ENCODE data around the gene SPDYE4. TPM values are rescaled to one million over a fixed set of nuclear protein-coding genes. Genes with fewer than 3 reads are reported as not detected.

The SPDYE4 gene
- total RNA-seq, 1 donor from 2014 or later = not detected

GRCh38 chr17:8782176-8782575, 23.8 kb upstream of the SPDYE4 start:
- FAIRE-seq (no peak), DNase-seq (ENCODE audit: low read depth) (no peak)
- TF ChIP-seq CTCF (IDR thresholded peaks at IDR 0.05; ENCODE audit: insufficient read depth, low read depth, low read length) (no peak), EZH2 (IDR thresholded peaks at IDR 0.05; ENCODE audit: insufficient read depth, low read length) (no peak)
- Histone ChIP-seq H3K27ac (ENCODE audit: low read depth, low read length) (no peak overlapping the region), H3K4me2 (ENCODE audit: low read length) (no peak overlapping the region), H3K4me1 (ENCODE audit: insufficient read depth, low read length) (no peaks in the 10 kb centered on the region), H3K36me3 (ENCODE audit: insufficient read depth, low read length) (no peaks in the 10 kb centered on the region), H3K79me2 (ENCODE audit: insufficient read depth, low read length) (no peaks in the 10 kb centered on the region), H3K27me3 (ENCODE audit: insufficient read depth, low read length) (peaks cover 2% of the 10 kb centered on the region), H2AFZ (ENCODE audit: low read depth, low read length) (no peak overlapping the region), H4K20me1 (ENCODE audit: insufficient read depth, low read length) (no peaks in the 10 kb centered on the region), H3K4me3 (ENCODE audit: insufficient read depth, low read depth, low read length) (no peak overlapping the region), H3K9me3 (ENCODE audit: insufficient read depth, low read depth, low read length) (no peaks in the 10 kb centered on the region), H3K9ac (ENCODE audit: low read length) (no peak overlapping the region)
- no peaks in the 10 kb centered on the region for H3K36me3 Mint-ChIP-seq (ENCODE audit: low read depth, unreplicated experiment)
- no peak overlapping the region for H3K27ac Mint-ChIP-seq (ENCODE audit: unreplicated experiment)
- H3K9me3 Mint-ChIP-seq (ENCODE audit: unreplicated experiment) = no peaks in the 10 kb centered on the region
- peaks cover 2% of the 10 kb centered on the region for H3K27me3 Mint-ChIP-seq (ENCODE audit: low read depth, unreplicated experiment)
- H3K4me1 Mint-ChIP-seq (ENCODE audit: low read depth, unreplicated experiment) = peaks cover 3% of the 10 kb centered on the region
- no peak overlapping the region for H3K4me3 Mint-ChIP-seq (ENCODE audit: unreplicated experiment)

- no peak for DNase-seq (ENCODE audit: low read depth)
- H3K27ac ChIP-seq (ENCODE audit: low read depth, low read length) = no peak overlapping the region
- TF ChIP-seq EZH2 (IDR thresholded peaks at IDR 0.05; ENCODE audit: insufficient read depth, low read length) (no peak), CTCF (IDR thresholded peaks at IDR 0.05; ENCODE audit: insufficient read depth, low read depth, low read length) (no peak)
- no peaks in the 10 kb centered on the region for H4K20me1 ChIP-seq (ENCODE audit: insufficient read depth, low read length)
- H3K4me1 ChIP-seq (ENCODE audit: insufficient read depth, low read length) = no peaks in the 10 kb centered on the region
- H3K79me2 ChIP-seq (ENCODE audit: insufficient read depth, low read length) = no peaks in the 10 kb centered on the region
- H3K4me3 ChIP-seq (ENCODE audit: insufficient read depth, low read depth, low read length) = no peak overlapping the region
- H3K4me2 ChIP-seq (ENCODE audit: low read length) = no peak overlapping the region
- no peak overlapping the region for H2AFZ ChIP-seq (ENCODE audit: low read depth, low read length)
- no peaks in the 10 kb centered on the region for H3K36me3 ChIP-seq (ENCODE audit: insufficient read depth, low read length)
- FAIRE-seq = no peak
- Mint-ChIP-seq H3K4me3 (ENCODE audit: unreplicated experiment) (no peak overlapping the region), H3K36me3 (ENCODE audit: low read depth, unreplicated experiment) (no peaks in the 10 kb centered on the region), H3K27me3 (ENCODE audit: low read depth, unreplicated experiment) (peaks cover 2% of the 10 kb centered on the region), H3K9me3 (ENCODE audit: unreplicated experiment) (no peaks in the 10 kb centered on the region), H3K4me1 (ENCODE audit: low read depth, unreplicated experiment) (peaks cover 3% of the 10 kb centered on the region), H3K27ac (ENCODE audit: unreplicated experiment) (no peak overlapping the region)
- H3K9me3 ChIP-seq (ENCODE audit: insufficient read depth, low read depth, low read length) = no peaks in the 10 kb centered on the region
- no peak overlapping the region for H3K9ac ChIP-seq (ENCODE audit: low read length)
- H3K27me3 ChIP-seq (ENCODE audit: insufficient read depth, low read length) = peaks cover 6% of the 10 kb centered on the region
These were observed 23.4 kb upstream of the SPDYE4 start for GRCh38 chr17:8781776-8782175.

GRCh38 chr17:8776881-8777280, 18.5 kb upstream of the SPDYE4 start:
- H3K9me3 Mint-ChIP-seq (ENCODE audit: unreplicated experiment) = peaks cover 1% of the 10 kb centered on the region
- DNase-seq (ENCODE audit: low read depth) (no peak), FAIRE-seq (no peak)
- H3K9me3 ChIP-seq (ENCODE audit: insufficient read depth, low read depth, low read length) = no peaks in the 10 kb centered on the region
- H3K4me1 Mint-ChIP-seq (ENCODE audit: low read depth, unreplicated experiment) = peaks cover 2% of the 10 kb centered on the region
- H3K4me3 ChIP-seq (ENCODE audit: insufficient read depth, low read depth, low read length) = no peak overlapping the region
- no peaks in the 10 kb centered on the region for H3K36me3 Mint-ChIP-seq (ENCODE audit: low read depth, unreplicated experiment)
- H3K79me2 ChIP-seq (ENCODE audit: insufficient read depth, low read length) = no peaks in the 10 kb centered on the region
- H3K4me1 ChIP-seq (ENCODE audit: insufficient read depth, low read length) = no peaks in the 10 kb centered on the region
- TF ChIP-seq CTCF (IDR thresholded peaks at IDR 0.05; ENCODE audit: insufficient read depth, low read depth, low read length) = no peak
- TF ChIP-seq EZH2 (IDR thresholded peaks at IDR 0.05; ENCODE audit: insufficient read depth, low read length) = no peak
- H3K4me2 ChIP-seq (ENCODE audit: low read length) = no peak overlapping the region
- no peak overlapping the region for H3K27ac ChIP-seq (ENCODE audit: low read depth, low read length)
- H3K27me3 ChIP-seq (ENCODE audit: insufficient read depth, low read length) = peaks cover 5% of the 10 kb centered on the region
- no peaks in the 10 kb centered on the region for H4K20me1 ChIP-seq (ENCODE audit: insufficient read depth, low read length)
- no peak overlapping the region for H3K27ac Mint-ChIP-seq (ENCODE audit: unreplicated experiment)
- H3K9ac ChIP-seq (ENCODE audit: low read length) = no peak overlapping the region
- no peak overlapping the region for H3K4me3 Mint-ChIP-seq (ENCODE audit: unreplicated experiment)
- no peak overlapping the region for H2AFZ ChIP-seq (ENCODE audit: low read depth, low read length)
- H3K36me3 ChIP-seq (ENCODE audit: insufficient read depth, low read length) = no peaks in the 10 kb centered on the region
- H3K27me3 Mint-ChIP-seq (ENCODE audit: low read depth, unreplicated experiment) = peaks cover 4% of the 10 kb centered on the region

Data from astrocyte (in vitro differentiated cells and primary cell).